GM19452 (cell line): ENCODE measurements around the gene RBMY1J.
"Not testable (repeated sequence)": the region's sequence is repeated elsewhere in the genome, so short reads cannot be mapped to it uniquely, and the experiment has no call there.

Experiments
- ATAC-seq: cut with Tn5 transposase; IDR thresholded peaks from one replicate; pipeline ENCODE4 v1.9.1; 2021; ENCODE audit not compliant: unreplicated experiment

The RBMY1J gene

DNA sequence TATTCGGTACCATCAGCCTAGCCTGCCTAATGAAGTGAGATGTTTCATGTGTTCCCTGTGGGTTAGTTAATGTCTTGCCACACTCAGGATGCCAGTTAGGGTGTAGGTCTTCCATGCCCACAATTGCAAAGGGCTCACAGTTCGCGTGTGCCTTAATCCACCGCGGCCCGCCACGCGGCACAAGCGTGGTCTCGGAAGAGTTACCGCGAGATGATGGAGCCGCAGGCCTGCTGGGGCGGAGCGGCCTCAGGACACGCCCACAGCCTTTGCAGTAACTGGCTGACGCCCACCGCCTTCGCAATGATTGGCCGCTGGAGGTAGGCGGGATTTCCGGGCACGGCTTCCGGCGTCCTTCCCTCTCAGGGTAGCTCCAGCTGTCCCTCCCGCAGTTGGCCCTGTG is at the start of gene RBMY1J:
Gene RBMY1J, plus strand, starts transcription at position 301 of the 400 bp plus-strand sequence. CDS start 2,038 bp downstream, outside the sequence.
- ATAC-seq, result not testable (repeated sequence)

DNA sequence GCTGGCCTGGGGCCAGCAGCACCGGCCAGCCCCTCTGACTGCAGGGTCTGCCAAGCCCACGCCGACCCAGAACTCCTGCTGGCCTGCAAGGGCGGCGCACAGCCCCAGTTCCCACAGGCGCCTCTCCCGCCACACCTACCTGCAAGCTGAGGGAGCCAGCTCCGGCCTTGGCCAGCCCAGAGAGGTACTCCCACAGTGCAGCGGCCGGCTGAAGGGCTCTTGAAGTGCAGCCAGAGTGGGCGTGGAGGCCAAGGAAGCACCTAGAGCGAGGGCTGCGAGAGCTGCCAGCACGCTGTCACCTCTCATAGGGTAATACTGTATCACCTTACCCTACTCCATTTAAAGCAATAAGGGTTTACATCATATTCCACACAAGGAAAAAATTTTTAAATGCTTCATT is 35.8 kb upstream of the RBMY1J start:
- ATAC-seq, result no peak

DNA sequence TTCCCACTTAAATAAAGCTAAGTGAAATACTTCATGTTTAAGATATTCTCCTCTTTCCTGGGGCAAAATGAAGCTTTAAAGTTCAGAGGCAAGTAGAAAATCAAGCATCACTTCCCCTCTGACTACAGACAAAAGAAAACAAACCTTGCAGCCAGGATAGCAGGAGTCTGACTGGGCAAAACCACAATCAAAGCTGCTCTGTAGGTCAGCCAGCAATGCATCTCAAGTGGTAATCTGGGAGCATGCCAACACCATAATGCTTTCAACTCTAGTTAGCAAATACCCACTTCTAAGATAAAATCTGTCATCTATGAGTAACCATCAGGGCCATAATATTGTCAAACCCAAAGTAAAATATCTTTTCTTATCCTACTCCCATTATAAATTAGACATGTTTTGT is 32.6 kb upstream of the RBMY1J start:
- no peak for ATAC-seq

DNA sequence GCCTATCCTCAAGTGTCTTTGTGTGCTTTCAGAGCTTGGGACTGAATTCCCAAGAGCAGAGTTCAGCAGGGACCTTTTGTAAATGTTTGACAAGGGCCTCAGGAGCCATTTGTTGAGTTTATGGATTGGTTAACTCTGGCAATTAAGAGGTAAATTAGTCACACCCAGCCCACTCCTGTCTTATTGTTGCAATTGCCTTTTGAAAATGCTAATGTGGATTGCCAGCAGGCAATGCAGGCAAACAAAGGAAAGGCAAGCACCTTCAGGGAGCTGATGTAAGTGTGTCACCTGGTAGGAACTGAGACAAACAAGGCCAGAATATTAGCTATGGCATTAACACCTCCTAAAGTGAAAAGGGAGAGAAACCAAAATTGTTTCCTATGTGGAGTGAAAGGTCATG is 29.7 kb upstream of the RBMY1J start:
- no peak for ATAC-seq

DNA sequence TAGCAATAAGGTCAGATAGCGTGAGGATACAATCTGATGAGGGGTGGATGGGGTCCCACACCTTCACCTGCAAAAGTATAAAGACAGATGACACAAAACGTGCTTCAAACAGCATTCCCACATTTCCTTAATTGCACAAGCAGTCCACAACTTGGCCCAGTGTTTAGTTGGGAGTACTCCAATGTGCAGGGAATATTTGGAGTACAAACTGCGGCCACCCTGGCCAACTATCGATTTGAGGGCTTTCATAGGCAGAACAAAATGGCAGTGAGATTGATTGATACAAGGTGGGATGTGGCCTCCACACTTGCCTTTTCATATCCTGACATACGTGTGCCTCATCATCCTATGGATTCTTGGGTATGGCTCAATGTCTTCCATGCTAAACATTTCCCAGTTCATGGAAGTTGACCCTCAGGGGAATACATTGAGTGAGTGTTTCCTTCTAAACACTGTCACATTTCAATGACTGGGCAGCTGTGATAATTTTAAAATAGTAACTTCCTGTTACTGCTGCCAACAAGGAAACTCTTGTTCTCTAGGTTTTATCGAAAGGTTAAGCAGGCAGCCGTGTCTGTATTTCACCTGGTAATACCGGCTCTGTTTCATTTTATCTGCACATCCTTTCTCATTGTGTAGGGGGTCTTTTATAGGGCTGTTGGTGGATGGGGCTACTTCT is 41.6 kb downstream of the RBMY1J start:
- ATAC-seq, result not testable (repeated sequence)

DNA sequence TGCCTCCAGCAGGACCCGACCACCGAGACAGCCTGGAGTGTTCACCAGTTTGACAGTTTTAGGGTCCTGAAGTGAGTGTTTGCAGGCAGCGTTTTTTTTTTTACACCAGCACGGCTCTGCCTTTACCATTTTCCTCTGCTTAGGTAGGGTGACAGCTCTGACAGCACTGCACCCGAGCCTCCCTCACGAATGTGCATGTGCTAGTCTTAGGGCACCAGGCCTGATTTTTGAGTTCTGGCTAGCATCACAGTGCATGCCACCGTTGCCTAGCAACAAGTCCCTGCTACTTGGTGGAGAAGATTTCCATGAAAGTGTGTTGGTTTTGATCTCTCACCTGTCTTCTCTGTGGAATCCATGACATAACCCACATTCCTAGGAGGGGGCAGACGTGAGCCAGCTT is 52.3 kb downstream of the RBMY1J start:
- ATAC-seq, result not testable (repeated sequence)

DNA sequence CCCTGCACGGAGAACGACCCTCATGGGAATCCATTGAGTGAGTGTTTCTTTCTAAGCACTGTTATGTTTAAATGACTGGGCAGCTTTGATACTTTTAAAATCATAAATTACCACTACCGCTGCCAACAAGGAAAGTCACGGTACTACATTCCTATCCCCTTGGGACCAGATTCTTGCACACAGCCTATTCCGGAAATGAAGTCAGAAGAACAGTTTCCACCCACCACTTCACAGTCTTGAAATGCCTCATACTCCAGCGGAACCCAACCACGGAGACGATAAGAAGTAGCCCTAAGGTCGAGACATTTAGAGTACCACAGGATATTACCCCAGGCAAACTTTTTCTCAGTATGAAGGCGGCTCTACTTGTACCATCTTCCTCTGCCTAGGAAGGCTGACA is 58.8 kb downstream of the RBMY1J start:
- ATAC-seq, result not testable (repeated sequence)
